Fibroblast of gingiva (primary cell): Measurements from ENCODE around the gene NAV3.
A peak's percentile ranks its signal among the peaks of the same experiment; 100 is the strongest.

Source experiments
- DNase-seq: peaks from one replicate; pipeline ENCODE4 v3.0.0-alpha.2; 2011; ENCODE audit warnings: low read depth

NAV3 gene

GRCh38 chr12:77983859-77984258, 153.2 kb downstream of the NAV3 start:
- no peak for DNase-seq

DNA sequence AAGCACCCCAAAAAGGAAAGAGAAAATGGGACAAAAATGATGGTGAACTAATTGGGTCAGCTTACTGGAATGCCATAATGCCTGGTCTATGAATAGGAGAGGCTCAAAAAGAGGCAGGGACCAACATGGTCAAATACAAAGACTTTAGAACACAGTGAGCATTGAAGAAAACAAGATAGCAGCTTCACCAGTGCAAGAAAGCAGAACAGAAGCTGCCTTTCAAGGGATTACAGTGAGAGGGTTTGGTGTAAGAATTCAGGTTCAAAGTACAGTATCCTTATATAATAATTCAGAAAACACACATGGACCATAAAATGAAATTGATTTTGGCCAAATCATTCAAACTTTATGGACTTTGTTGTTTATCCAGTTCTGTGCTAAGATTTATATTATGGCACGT, 162.1 kb downstream of the NAV3 start:
- no peak for DNase-seq

DNA sequence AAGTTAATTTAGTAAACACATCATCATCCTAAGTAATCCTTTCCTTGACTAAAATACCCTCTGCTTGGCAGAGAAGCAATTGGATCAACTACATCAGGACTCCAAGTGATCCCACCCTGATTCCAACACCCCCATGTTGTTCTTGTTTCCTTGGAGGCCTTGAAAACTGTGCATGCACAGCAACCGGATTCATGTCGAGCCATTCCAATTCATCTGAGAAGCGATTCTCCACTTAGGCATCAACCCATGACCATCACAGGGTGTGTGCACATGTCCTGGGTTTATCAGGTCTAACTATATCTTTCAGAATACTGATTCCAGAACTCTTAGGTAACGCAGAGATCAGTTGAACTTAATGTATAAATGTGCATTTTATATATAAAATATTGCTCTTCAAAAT, 163.0 kb downstream of the NAV3 start:
- DNase-seq, result no peak

DNA sequence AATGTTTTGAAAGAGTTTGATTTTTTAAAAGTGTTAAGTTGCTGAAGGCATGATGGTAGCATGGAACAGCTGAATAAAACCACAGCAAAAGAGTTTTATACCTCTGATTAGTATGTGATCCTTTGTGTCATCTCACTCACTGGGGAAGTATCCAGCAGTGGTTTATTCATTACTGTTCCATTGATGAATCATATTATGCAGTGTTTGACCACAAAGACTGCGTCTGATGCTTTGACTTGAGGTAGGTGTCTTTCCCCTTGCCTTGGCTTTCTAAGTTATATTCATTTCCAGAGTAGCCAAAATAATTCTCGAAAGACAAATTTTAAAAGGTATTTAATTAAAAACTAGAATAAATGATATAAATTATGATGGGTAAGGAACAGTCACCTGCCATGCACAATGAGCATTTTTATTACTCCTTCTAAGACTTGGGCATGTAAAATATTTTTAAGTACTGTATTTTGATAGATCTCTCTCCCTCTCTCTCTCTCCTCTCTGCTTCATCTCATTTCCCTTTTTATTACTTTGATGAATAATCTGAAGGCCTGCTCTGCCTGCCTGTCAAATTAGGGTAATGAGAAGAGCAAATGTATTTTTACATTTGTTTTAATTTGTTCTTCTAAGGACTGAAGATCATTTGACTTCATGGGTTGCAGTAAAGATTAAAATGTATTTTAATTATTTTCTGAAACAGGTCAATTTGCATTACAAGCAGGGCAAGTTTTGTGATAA, 164.9 kb downstream of the NAV3 start:
- peak; percentile 13 for DNase-seq

DNA sequence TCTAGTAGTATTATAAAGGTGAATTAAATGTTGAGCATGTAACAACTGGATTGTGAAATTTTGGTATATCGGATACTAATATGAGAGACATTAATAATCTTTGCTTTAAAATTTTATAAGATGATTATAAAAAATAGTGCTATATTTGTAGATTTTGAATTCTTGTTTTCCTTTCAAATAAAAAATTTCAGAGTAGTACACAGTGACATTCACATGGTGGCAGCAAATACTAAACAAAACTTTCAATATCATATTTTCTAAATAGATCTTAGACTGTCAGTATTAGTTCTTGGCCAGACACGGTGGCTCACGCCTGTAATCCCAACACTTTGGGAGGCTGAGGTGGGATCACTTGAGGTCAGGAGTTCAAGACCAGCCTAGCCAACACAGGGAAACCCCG, 166.0 kb downstream of the NAV3 start:
- no peak for DNase-seq

- DNase-seq, result no peak
These were observed 167.6 kb downstream of the NAV3 start for GRCh38 chr12:77998236-77998786.

GRCh38 chr12:77999074-77999715, 168.5 kb downstream of the NAV3 start:
- DNase-seq, result no peak

- peak; percentile 15 for DNase-seq
These were observed 172.2 kb downstream of the NAV3 start for GRCh38 chr12:78002878-78003277.

- no peak for DNase-seq
These were observed 173.8 kb downstream of the NAV3 start for GRCh38 chr12:78004249-78005093.

GRCh38 chr12:78005094-78005492, 174.4 kb downstream of the NAV3 start:
- no peak for DNase-seq

DNA sequence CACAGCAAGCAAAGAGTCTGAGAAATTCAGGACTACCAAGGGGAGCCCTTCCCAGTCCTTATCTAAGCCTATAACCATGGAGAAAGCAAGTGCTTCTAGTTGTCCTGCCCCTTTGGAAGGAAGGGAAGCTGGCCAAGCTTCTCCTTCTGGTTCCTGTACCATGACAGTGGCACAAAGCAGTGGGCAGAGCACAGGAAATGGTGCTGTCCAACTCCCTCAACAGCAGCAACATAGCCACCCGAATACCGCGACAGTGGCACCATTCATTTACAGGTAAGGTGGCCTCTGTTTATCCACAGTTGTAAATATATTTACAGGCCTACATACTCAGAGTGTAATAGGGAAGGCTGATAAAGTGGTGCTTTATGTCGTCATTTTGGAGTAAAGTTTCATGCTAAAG, 176.5 kb downstream of the NAV3 start:
- DNase-seq, result no peak

GRCh38 chr12:78009031-78009430, 178.3 kb downstream of the NAV3 start:
- no peak for DNase-seq

DNA sequence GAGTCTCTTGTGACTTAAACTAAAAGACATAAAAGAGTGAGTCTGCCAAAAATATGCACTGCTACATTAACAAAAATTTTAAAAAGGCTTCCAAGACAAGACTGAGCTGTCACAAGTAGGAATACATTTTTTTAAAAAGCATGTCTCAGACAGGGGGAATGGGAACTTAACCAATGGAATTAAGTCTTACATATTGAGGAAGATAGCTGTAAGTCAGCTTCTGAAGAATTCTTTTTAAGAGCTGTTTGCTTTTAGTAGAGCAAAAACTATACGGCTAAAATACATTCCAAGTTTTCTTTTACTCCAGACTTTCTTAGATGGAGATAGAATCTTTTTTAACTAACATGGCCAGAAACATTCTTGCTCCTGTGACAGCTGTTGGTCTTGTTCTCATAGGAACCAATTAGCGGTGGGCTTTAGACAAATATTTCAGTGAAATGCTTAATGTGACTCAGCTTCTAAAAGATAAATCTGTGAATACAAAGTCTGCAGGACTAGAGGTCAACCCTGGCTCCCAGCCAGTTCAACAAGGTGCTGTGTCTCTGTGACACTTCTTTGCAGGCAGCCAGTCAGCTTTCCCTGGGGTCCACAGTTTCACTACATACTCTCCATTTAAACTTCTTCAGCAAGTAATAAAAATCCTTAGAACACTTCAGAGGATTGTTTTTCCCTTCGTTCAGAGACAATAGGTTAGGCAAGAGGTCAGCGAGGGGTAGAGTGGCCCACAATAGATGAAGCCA, 187.6 kb downstream of the NAV3 start:
- DNase-seq, result peak; percentile 18

DNA sequence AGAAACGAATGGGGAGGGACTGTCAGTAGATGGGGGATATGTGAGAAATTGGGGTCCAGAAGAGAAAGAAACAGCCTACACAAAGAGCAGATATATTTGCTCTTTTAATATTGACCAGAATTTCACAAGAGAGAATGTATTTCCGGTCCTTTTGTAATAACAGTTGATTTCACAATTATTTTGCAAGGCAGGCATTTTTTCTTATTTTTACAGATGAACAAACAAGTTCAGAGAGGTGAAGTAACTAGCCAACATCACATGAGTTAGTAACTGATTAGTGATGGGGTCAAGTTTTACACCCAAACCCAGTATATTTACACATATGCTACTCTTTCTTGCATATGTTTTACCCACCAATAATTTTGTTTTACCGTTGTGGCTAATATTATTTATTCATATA, 188.2 kb downstream of the NAV3 start:
- peak; percentile 56 for DNase-seq

- DNase-seq, result peak; percentile 33
These were observed 197.7 kb downstream of the NAV3 start for GRCh38 chr12:78028426-78028825.

DNA sequence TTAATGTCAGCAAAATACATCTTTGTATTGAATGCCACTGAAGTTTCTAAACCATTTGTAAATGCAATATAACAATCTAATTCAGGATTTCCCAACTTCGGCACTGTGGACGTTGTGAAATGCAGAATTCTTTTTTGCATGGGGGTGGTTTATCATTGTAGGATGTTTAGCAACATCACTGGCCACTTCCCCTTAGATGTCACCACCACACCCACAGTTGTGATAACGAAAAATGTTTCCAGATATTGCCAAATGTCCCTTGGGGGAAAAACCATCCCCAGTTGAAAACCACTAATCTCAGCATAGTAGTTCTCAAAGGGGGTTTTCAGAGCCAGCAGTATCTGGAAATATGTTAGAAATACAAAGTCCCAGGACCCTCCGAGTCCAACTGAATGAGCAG, 203.3 kb downstream of the NAV3 start:
- DNase-seq, result peak; percentile 85

- DNase-seq, result peak; percentile 24
These were observed 205.4 kb downstream of the NAV3 start for GRCh38 chr12:78035901-78036606.

GRCh38 chr12:78036874-78037273, 206.2 kb downstream of the NAV3 start:
- DNase-seq, result no peak

GRCh38 chr12:78037707-78038106, 207.0 kb downstream of the NAV3 start:
- DNase-seq, result no peak

GRCh38 chr12:78038541-78038940, 207.8 kb downstream of the NAV3 start:
- no peak for DNase-seq

DNA sequence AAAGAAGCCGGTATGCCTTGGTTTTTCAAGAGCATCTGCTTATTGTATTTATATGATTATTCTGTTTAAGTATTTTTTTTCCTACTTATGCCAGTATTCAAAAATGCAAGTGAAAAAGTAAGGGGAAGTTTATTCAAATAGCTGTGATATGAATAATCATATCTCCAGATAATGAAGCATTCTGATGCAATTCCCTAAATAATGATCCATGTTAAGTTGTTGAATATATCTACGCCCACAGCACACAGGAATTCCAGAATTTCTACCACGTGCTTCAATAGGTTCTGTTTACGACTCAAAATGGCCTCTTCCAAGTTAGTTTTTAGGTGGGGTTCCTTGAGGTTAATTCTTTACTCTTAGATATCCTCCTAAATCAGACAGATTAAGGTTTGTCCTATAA, 208.3 kb downstream of the NAV3 start:
- DNase-seq, result no peak
